SK-N-SH treated with all-trans-retinoic acid at 6 μM for 48 hours (cell line): ENCODE measurements around the gene SLC25A23.

Experiments used
- ATAC-seq: fragments of 200-7000 bp; cut with Tn5 transposase; 3 replicates; pipeline ENCODE4 v1.9.1; 2020; ENCODE audit warnings: mild to moderate bottlenecking, moderate library complexity
- BACH2 ChIP-seq: fragments of 250-450 bp; sonication (Bioruptor Pico); IDR thresholded peaks from 2 replicates; pipeline ENCODE4 v1.9.0; 2021; ENCODE audit warnings: mild to moderate bottlenecking, borderline replicate concordance
- CSDC2 ChIP-seq: fragments of 250-450 bp; sonication (Bioruptor Pico); IDR thresholded peaks from 2 replicates; pipeline ENCODE4 v1.5.0; 2020; ENCODE audit warnings: mild to moderate bottlenecking, moderate library complexity
- ESRRG ChIP-seq: fragments of 250-450 bp; sonication (Bioruptor Pico); IDR thresholded peaks from 2 replicates; pipeline ENCODE4 v1.6.1; 2021; ENCODE audit warnings: mild to moderate bottlenecking
- GLIS3 ChIP-seq: fragments of 250-450 bp; sonication (Bioruptor Pico); IDR thresholded peaks from 2 replicates; pipeline ENCODE4 v1.5.0; 2020; ENCODE audit warnings: mild to moderate bottlenecking, moderate library complexity
- ISL1 ChIP-seq: fragments of 250-450 bp; sonication (Bioruptor Pico); IDR thresholded peaks from 2 replicates; pipeline ENCODE4 v2.1.2; 2022; ENCODE audit warnings: mild to moderate bottlenecking, moderate library complexity
- OSR1 ChIP-seq: fragments of 250-450 bp; sonication (Bioruptor Pico); IDR thresholded peaks from 2 replicates; pipeline ENCODE4 v1.8.0; 2022; ENCODE audit warnings: moderate library complexity, mild to moderate bottlenecking, inconsistent platforms
- POU6F1 ChIP-seq: fragments of 250-450 bp; sonication (Bioruptor Pico); IDR thresholded peaks from 2 replicates; pipeline ENCODE4 v1.8.0; 2021; ENCODE audit warnings: low read depth, mild to moderate bottlenecking, moderate library complexity, borderline replicate concordance
- PPARA ChIP-seq: fragments of 250-450 bp; sonication (Bioruptor Pico); IDR thresholded peaks from 2 replicates; pipeline ENCODE4 v1.5.0; 2020; ENCODE audit warnings: mild to moderate bottlenecking, borderline replicate concordance
- RARB ChIP-seq: fragments of 250-450 bp; sonication (Bioruptor Pico); IDR thresholded peaks from 2 replicates; pipeline ENCODE4 v1.8.0; 2021; ENCODE audit warnings: mild to moderate bottlenecking, moderate library complexity
- SNAI2 ChIP-seq: fragments of 250-450 bp; sonication (Bioruptor Pico); IDR thresholded peaks from 2 replicates; pipeline ENCODE4 v1.5.0; 2020; ENCODE audit warnings: mild to moderate bottlenecking, moderate library complexity
- TOX ChIP-seq: fragments of 250-450 bp; sonication (Bioruptor Pico); IDR thresholded peaks from 2 replicates; pipeline ENCODE4 v1.8.0; 2021; ENCODE audit warnings: mild to moderate bottlenecking, moderate library complexity, borderline replicate concordance
- ZC3H10 ChIP-seq: fragments of 250-450 bp; sonication (Bioruptor Pico); IDR thresholded peaks from 2 replicates; pipeline ENCODE4 v1.5.1; 2021; ENCODE audit warnings: mild to moderate bottlenecking, moderate library complexity
- ZFP3 ChIP-seq: fragments of 250-450 bp; sonication (Bioruptor Pico); IDR thresholded peaks from 2 replicates; pipeline ENCODE4 v1.5.0; 2020; ENCODE audit warnings: mild to moderate bottlenecking, moderate library complexity
- ZFP30 ChIP-seq: fragments of 450-650 bp; formaldehyde crosslinking; IDR thresholded peaks from 2 replicates; pipeline ENCODE4 v1.5.0; 2022; ENCODE audit warnings: mild to moderate bottlenecking, moderate library complexity
- ZNF70 ChIP-seq: fragments of 450-650 bp; formaldehyde crosslinking; IDR thresholded peaks from 2 replicates; pipeline ENCODE4 v1.5.0; 2020; ENCODE audit warnings: mild to moderate bottlenecking, moderate library complexity
- ZNF8 ChIP-seq: fragments of 450-650 bp; formaldehyde crosslinking; IDR thresholded peaks from 2 replicates; pipeline ENCODE4 v1.5.0; 2020; ENCODE audit warnings: mild to moderate bottlenecking, moderate library complexity
- TF ChIP-seq, protein P1 (sequence below): fragments of 250-450 bp; sonication (Bioruptor Pico); IDR thresholded peaks from 2 replicates; pipeline ENCODE4 v1.5.1; 2021; ENCODE audit warnings: mild to moderate bottlenecking, moderate library complexity
- TF ChIP-seq, protein P2 (sequence below): fragments of 250-450 bp; sonication (Bioruptor Pico); IDR thresholded peaks from 2 replicates; pipeline ENCODE4 v1.5.0; 2020; ENCODE audit warnings: mild to moderate bottlenecking, moderate library complexity
- TF ChIP-seq, protein P3 (sequence below): fragments of 250-450 bp; sonication (Bioruptor Pico); IDR thresholded peaks from 2 replicates; pipeline ENCODE4 v1.5.1; 2020; ENCODE audit warnings: low read depth, mild to moderate bottlenecking, moderate library complexity

Gene SLC25A23

DNA sequence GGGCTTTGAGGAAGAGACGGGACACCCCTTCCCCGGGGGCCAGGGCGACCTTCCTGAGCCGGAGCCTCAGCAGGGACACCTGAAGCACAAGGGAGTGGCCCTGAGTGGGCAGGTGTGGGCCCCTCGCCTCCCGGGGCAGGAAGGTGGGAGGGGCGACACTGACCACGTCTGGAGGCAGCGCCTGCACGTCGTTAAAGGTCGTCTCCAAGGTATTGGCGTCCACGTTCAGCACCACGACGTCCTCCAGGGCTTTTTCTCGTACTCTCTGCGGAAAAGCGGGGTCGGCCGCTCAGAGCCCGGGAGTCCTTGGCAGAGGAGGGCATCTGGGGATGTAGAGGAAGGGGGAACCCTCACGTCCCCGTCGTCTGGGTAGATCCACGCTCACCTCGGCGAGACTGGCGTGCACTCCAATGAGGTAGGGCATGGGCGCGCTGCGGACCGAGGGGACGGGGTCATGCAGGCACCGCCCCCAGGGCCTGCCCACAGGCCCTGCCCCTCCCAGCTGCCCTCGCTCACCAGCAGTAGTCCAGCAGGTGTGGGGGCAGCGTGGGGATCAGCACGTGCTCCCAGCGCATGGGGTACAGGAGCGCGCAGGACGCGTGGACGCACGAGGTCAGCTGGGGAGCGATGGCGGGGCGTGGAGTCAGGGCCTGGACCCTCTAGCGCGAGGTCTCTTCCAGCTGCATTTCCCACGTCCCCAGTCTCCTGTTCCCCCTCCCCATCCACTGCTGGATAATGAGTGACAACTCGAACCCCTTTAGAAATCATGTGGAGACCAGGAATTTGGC, 15.9 kb upstream of the SLC25A23 start:
- TF ChIP-seq CSDC2 (CRISPR knock-in tag) (no peak), ESRRG (CRISPR knock-in tag) (no peak), ZFP30 (CRISPR knock-in tag) (no peak), GLIS3 (CRISPR knock-in tag) (no peak), ZNF70 (CRISPR knock-in tag) (no peak), ISL1 (CRISPR knock-in tag) (no peak), SNAI2 (CRISPR knock-in tag) (no peak), ZNF8 (CRISPR knock-in tag) (no peak), ZFP3 (CRISPR knock-in tag) (no peak), ZC3H10 (CRISPR knock-in tag) (no peak), OSR1 (CRISPR knock-in tag) (no peak), TOX (CRISPR knock-in tag) (no peak), PPARA (no peak)
- TF ChIP-seq, protein P1, sequence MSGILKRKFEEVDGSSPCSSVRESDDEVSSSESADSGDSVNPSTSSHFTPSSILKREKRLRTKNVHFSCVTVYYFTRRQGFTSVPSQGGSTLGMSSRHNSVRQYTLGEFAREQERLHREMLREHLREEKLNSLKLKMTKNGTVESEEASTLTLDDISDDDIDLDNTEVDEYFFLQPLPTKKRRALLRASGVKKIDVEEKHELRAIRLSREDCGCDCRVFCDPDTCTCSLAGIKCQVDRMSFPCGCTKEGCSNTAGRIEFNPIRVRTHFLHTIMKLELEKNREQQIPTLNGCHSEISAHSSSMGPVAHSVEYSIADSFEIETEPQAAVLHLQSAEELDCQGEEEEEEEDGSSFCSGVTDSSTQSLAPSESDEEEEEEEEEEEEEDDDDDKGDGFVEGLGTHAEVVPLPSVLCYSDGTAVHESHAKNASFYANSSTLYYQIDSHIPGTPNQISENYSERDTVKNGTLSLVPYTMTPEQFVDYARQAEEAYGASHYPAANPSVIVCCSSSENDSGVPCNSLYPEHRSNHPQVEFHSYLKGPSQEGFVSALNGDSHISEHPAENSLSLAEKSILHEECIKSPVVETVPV, result no peak
- TF ChIP-seq, protein P2, sequence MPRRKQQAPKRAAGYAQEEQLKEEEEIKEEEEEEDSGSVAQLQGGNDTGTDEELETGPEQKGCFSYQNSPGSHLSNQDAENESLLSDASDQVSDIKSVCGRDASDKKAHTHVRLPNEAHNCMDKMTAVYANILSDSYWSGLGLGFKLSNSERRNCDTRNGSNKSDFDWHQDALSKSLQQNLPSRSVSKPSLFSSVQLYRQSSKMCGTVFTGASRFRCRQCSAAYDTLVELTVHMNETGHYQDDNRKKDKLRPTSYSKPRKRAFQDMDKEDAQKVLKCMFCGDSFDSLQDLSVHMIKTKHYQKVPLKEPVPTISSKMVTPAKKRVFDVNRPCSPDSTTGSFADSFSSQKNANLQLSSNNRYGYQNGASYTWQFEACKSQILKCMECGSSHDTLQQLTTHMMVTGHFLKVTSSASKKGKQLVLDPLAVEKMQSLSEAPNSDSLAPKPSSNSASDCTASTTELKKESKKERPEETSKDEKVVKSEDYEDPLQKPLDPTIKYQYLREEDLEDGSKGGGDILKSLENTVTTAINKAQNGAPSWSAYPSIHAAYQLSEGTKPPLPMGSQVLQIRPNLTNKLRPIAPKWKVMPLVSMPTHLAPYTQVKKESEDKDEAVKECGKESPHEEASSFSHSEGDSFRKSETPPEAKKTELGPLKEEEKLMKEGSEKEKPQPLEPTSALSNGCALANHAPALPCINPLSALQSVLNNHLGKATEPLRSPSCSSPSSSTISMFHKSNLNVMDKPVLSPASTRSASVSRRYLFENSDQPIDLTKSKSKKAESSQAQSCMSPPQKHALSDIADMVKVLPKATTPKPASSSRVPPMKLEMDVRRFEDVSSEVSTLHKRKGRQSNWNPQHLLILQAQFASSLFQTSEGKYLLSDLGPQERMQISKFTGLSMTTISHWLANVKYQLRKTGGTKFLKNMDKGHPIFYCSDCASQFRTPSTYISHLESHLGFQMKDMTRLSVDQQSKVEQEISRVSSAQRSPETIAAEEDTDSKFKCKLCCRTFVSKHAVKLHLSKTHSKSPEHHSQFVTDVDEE, result no peak
- ATAC-seq, result peak; percentile 20; the same call in 2 of the 3 replicates

GRCh38 chr19:6473647-6474046, 14.1 kb upstream of the SLC25A23 start:
- TF ChIP-seq PPARA, result no peak
- TF ChIP-seq, protein P3, sequence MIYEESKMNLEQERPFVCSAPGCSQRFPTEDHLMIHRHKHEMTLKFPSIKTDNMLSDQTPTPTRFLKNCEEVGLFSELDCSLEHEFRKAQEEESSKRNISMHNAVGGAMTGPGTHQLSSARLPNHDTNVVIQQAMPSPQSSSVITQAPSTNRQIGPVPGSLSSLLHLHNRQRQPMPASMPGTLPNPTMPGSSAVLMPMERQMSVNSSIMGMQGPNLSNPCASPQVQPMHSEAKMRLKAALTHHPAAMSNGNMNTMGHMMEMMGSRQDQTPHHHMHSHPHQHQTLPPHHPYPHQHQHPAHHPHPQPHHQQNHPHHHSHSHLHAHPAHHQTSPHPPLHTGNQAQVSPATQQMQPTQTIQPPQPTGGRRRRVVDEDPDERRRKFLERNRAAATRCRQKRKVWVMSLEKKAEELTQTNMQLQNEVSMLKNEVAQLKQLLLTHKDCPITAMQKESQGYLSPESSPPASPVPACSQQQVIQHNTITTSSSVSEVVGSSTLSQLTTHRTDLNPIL (CRISPR knock-in tag), result no peak
- no peak for TF ChIP-seq CSDC2 (CRISPR knock-in tag)
- TF ChIP-seq, protein P1, result no peak
- TF ChIP-seq ISL1 (CRISPR knock-in tag), result no peak
- no peak for TF ChIP-seq RARB (CRISPR knock-in tag)
- no peak for TF ChIP-seq ESRRG (CRISPR knock-in tag)
- no peak for TF ChIP-seq ZNF8 (CRISPR knock-in tag)
- TF ChIP-seq ZC3H10 (CRISPR knock-in tag), result no peak
- TF ChIP-seq BACH2 (CRISPR knock-in tag), result no peak
- TF ChIP-seq OSR1 (CRISPR knock-in tag), result no peak
- TF ChIP-seq POU6F1 (CRISPR knock-in tag), result no peak
- no peak for TF ChIP-seq ZFP3 (CRISPR knock-in tag)
- ATAC-seq, result no peak

DNA sequence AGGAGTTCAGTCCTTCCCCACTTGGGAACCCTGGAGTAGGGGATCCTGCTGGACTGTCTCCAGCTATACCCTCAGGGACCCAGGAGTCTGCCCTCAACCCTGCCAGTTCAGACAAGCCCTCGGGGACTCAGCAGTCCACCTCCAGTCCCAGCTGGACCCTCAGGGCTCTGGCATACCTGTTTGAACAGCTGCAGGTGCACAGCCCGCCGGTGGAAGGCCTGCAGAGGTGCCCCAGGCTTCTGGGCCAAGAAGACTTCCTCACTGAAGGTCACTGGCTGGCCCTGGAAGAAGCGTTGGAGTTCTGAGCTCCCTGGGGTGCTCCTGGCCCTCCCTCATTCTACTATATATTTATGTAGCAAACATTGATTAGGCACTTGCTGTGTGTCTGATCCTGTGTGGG, 13.1 kb upstream of the SLC25A23 start:
- TF ChIP-seq ZC3H10 (CRISPR knock-in tag), result no peak
- TF ChIP-seq, protein P3 (CRISPR knock-in tag), result no peak
- no peak for ATAC-seq
